Measurements from ENCODE around the gene ITPR1.

Gene ITPR1

DNA sequence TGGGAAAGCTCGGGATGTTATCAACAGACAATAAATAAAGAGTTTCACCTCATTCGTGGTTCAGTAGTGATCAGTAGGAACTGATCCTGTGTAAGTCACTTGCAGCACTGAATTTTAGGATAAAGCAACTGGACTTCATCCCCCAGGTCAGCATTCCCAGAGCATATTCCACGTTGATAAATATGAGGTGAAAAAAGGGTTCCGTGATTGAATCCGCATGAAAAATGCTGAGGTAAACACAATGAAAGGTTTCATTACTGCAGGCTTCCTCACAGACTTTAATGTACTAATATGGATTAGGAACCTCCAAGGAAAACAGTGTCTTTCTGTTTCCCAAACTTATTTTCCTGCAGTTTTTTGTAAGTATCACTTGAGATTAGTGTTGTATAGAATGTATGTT lies 308.7 kb downstream of the ITPR1 start (continued):
- no peak for TF ChIP-seq ARNTL (CRISPR knock-in tag; IDR thresholded peaks at IDR 0.05; ENCODE audit: borderline replicate concordance, low read depth)
- no peak for TF ChIP-seq OSR1 (CRISPR knock-in tag; IDR thresholded peaks at IDR 0.05)
- TF ChIP-seq SNAI2 (CRISPR knock-in tag; IDR thresholded peaks at IDR 0.05): no peak
- no peak for TF ChIP-seq ZNF8 (CRISPR knock-in tag; IDR thresholded peaks at IDR 0.05)
- TF ChIP-seq, protein P1, sequence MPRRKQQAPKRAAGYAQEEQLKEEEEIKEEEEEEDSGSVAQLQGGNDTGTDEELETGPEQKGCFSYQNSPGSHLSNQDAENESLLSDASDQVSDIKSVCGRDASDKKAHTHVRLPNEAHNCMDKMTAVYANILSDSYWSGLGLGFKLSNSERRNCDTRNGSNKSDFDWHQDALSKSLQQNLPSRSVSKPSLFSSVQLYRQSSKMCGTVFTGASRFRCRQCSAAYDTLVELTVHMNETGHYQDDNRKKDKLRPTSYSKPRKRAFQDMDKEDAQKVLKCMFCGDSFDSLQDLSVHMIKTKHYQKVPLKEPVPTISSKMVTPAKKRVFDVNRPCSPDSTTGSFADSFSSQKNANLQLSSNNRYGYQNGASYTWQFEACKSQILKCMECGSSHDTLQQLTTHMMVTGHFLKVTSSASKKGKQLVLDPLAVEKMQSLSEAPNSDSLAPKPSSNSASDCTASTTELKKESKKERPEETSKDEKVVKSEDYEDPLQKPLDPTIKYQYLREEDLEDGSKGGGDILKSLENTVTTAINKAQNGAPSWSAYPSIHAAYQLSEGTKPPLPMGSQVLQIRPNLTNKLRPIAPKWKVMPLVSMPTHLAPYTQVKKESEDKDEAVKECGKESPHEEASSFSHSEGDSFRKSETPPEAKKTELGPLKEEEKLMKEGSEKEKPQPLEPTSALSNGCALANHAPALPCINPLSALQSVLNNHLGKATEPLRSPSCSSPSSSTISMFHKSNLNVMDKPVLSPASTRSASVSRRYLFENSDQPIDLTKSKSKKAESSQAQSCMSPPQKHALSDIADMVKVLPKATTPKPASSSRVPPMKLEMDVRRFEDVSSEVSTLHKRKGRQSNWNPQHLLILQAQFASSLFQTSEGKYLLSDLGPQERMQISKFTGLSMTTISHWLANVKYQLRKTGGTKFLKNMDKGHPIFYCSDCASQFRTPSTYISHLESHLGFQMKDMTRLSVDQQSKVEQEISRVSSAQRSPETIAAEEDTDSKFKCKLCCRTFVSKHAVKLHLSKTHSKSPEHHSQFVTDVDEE (CRISPR knock-in tag; IDR thresholded peaks at IDR 0.05): no peak
- TF ChIP-seq PPARA (CRISPR knock-in tag; IDR thresholded peaks at IDR 0.05; ENCODE audit: borderline replicate concordance): no peak
- TF ChIP-seq, protein P2, sequence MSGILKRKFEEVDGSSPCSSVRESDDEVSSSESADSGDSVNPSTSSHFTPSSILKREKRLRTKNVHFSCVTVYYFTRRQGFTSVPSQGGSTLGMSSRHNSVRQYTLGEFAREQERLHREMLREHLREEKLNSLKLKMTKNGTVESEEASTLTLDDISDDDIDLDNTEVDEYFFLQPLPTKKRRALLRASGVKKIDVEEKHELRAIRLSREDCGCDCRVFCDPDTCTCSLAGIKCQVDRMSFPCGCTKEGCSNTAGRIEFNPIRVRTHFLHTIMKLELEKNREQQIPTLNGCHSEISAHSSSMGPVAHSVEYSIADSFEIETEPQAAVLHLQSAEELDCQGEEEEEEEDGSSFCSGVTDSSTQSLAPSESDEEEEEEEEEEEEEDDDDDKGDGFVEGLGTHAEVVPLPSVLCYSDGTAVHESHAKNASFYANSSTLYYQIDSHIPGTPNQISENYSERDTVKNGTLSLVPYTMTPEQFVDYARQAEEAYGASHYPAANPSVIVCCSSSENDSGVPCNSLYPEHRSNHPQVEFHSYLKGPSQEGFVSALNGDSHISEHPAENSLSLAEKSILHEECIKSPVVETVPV (CRISPR knock-in tag; IDR thresholded peaks at IDR 0.05): no peak

DNA sequence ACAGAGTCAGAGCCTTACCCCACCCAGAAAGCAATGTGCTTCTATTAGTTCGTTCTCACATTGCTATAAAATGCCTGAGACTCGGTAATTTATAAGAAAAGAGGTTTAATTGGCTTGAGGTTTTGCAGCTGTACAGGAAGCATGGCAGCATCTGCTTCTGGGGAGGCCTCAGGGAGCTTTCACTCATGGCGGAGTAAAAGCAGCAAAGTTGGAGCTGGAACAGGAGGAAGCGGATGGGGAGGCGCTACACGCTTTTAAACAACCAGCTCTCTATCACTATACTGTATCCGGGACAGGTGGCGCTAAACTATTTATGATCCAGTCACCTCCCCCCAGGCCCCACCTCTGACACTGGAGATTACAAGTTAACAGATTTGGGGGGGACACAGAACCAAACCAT lies 309.8 kb downstream of the ITPR1 start:
- ATAC-seq: no peak
- TF ChIP-seq ISL1 (CRISPR knock-in tag; IDR thresholded peaks at IDR 0.05) (no peak), ARNTL (CRISPR knock-in tag; IDR thresholded peaks at IDR 0.05; ENCODE audit: borderline replicate concordance, low read depth) (no peak), CSDC2 (CRISPR knock-in tag; IDR thresholded peaks at IDR 0.05) (no peak), PPARA (CRISPR knock-in tag; IDR thresholded peaks at IDR 0.05; ENCODE audit: borderline replicate concordance) (no peak), ZFP3 (CRISPR knock-in tag; IDR thresholded peaks at IDR 0.05) (no peak), SNAI2 (CRISPR knock-in tag; IDR thresholded peaks at IDR 0.05) (no peak), TCF4 (CRISPR knock-in tag; IDR thresholded peaks at IDR 0.05; ENCODE audit: borderline replicate concordance) (no peak), GLIS3 (CRISPR knock-in tag; IDR thresholded peaks at IDR 0.05) (no peak), BACH2 (CRISPR knock-in tag; IDR thresholded peaks at IDR 0.05; ENCODE audit: borderline replicate concordance) (no peak), ZNF8 (CRISPR knock-in tag; IDR thresholded peaks at IDR 0.05) (no peak), ZC3H10 (CRISPR knock-in tag; IDR thresholded peaks at IDR 0.05) (no peak)
- TF ChIP-seq, protein P2 (CRISPR knock-in tag; IDR thresholded peaks at IDR 0.05): no peak
- TF ChIP-seq, protein P3, sequence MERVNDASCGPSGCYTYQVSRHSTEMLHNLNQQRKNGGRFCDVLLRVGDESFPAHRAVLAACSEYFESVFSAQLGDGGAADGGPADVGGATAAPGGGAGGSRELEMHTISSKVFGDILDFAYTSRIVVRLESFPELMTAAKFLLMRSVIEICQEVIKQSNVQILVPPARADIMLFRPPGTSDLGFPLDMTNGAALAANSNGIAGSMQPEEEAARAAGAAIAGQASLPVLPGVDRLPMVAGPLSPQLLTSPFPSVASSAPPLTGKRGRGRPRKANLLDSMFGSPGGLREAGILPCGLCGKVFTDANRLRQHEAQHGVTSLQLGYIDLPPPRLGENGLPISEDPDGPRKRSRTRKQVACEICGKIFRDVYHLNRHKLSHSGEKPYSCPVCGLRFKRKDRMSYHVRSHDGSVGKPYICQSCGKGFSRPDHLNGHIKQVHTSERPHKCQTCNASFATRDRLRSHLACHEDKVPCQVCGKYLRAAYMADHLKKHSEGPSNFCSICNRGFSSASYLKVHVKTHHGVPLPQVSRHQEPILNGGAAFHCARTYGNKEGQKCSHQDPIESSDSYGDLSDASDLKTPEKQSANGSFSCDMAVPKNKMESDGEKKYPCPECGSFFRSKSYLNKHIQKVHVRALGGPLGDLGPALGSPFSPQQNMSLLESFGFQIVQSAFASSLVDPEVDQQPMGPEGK (CRISPR knock-in tag; IDR thresholded peaks at IDR 0.05; ENCODE audit: borderline replicate concordance): no peak

DNA sequence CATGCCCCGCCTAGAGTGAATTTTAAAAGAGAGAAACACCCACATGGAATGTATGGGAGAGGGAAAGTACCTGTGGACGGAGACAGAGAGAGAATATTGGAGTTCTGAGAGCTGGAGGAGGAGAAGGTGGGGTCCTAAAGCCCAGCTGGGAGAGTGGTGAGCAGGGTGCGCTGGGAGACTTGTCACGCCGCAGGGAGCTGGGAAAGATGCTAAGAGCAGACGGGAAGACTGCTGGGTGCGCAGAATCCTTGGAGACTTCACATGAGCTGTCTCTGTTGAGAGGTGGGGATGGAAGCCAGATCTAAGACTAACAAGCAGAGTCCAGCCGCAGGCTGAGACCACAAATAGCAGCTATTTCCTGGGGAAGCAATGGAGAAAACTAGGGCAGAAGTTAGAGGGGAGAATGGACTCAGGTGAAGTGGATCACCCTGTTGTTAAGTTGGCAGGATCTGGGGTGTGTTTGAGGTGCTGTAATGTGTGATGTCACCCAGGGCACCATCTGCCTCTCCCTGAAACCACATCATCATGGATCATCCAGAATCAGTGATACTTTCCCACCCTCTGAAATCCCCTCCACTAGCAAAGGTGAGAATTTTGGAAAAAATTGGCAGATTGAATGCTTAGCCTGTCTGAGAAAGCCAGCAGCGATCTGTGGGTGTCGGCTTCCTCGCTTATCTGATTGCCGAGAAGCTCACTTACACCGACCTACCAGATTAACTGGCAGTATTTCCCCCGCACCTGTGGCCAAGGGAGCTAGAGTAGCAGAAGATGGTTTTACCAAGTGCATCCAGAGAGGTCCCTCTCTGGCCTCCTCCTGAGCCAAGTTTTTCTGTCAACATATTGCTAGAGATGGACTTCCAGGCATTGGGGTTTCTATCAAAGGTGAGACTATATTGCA lies 311.3 kb downstream of the ITPR1 start:
- no peak for ATAC-seq
- TF ChIP-seq, protein P3 (CRISPR knock-in tag; IDR thresholded peaks at IDR 0.05; ENCODE audit: borderline replicate concordance): no peak
- TF ChIP-seq OSR1 (CRISPR knock-in tag; IDR thresholded peaks at IDR 0.05): no peak
- no peak for TF ChIP-seq PPARA (CRISPR knock-in tag; IDR thresholded peaks at IDR 0.05; ENCODE audit: borderline replicate concordance)
- TF ChIP-seq, protein P2 (CRISPR knock-in tag; IDR thresholded peaks at IDR 0.05): no peak
- no peak for TF ChIP-seq TCF4 (CRISPR knock-in tag; IDR thresholded peaks at IDR 0.05; ENCODE audit: borderline replicate concordance)
- no peak for TF ChIP-seq GLIS3 (CRISPR knock-in tag; IDR thresholded peaks at IDR 0.05)
- TF ChIP-seq, protein P4, sequence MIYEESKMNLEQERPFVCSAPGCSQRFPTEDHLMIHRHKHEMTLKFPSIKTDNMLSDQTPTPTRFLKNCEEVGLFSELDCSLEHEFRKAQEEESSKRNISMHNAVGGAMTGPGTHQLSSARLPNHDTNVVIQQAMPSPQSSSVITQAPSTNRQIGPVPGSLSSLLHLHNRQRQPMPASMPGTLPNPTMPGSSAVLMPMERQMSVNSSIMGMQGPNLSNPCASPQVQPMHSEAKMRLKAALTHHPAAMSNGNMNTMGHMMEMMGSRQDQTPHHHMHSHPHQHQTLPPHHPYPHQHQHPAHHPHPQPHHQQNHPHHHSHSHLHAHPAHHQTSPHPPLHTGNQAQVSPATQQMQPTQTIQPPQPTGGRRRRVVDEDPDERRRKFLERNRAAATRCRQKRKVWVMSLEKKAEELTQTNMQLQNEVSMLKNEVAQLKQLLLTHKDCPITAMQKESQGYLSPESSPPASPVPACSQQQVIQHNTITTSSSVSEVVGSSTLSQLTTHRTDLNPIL (CRISPR knock-in tag; IDR thresholded peaks at IDR 0.05; ENCODE audit: low read depth): no peak
- TF ChIP-seq ZNF70 (CRISPR knock-in tag; IDR thresholded peaks at IDR 0.05): no peak
- TF ChIP-seq, protein P1 (CRISPR knock-in tag; IDR thresholded peaks at IDR 0.05): no peak
- TF ChIP-seq BACH2 (CRISPR knock-in tag; IDR thresholded peaks at IDR 0.05; ENCODE audit: borderline replicate concordance): no peak
- TF ChIP-seq ZFP3 (CRISPR knock-in tag; IDR thresholded peaks at IDR 0.05): no peak

Measured in SK-N-SH treated with all-trans-retinoic acid at 6 μM for 48 hours (cell line).